NCI-H128 (cell line): ENCODE measurements around the gene FAXC.
A peak's percentile ranks its signal among the peaks of the same experiment; 100 is the strongest.

Experiments
- DNase-seq: peaks from one replicate; lab custom pipeline; 2025; ENCODE audit not compliant: unreplicated experiment; lab: John Stamatoyannopoulos, UW

The FAXC gene

DNA sequence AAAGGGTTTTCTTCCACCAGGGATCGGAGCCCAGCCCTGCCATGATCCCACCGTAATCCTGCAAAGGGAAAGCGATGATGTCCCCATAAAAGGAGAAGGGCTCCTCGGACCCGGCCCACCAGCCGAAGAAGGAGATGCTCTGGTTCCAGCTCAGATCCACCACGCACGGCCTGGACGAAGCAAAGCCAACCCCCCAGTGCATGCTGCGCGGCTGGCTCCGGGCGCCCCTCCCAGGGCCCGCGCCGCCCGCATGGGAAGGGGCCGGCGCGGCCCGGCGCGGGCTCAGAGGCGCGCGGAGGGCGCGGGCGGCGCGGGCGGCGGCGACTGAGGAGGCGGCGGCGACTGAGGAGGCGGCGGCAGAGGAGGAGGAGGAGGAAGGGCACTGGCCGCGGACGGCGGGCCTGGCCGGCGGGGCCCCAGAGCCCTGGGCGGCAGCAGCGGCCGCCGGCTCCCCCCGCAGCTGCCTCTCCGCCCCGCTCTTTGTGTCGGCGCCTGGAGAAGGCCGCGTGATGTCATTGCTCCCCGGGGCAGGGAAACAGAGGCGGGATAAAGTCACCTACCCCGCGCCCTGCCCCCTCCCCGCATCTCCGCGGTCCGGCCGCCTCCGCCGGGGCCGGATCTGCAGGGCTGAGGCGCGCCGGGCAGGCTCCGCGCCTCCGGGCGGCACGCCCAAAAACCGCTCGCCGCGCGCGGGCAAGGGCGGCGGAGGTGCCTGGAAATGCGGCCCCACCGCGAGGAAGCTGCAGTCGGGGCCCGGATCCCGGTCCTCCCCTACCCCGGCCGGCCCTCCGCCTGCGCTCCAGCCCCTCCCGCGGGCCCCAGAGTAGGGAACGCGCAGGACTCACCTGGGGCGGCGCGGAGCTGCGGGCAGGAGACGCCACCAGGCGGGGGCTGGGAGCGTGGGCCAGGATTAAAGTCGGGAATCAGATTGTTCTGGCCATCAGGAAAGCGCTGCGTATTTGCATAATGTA lies at the start of gene FAXC:
TSS of gene FAXC (minus strand) at position 504 of the 971 bp plus-strand sequence. CDS start at position 202, 302 bp downstream.
- peak; percentile 53 for DNase-seq

DNA sequence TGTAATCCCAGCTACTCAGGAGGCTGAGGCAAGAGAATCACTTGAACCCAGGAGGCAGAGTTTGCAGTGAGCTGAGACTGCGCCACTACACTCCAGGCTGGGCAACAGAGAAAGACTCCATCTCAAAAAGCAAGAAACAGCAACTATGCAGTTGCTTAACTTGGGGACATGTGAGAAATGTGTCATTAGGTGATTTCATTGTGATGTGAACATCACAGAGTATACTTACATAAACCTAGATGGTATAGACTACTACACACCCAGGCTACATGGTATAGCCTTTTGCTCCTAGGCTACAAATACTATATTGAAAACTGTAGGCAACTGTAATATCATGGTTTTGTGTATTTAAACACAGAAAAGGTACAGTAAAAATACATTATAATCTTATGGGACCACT lies 47.8 kb upstream of the FAXC start:
- no peak for DNase-seq

DNA sequence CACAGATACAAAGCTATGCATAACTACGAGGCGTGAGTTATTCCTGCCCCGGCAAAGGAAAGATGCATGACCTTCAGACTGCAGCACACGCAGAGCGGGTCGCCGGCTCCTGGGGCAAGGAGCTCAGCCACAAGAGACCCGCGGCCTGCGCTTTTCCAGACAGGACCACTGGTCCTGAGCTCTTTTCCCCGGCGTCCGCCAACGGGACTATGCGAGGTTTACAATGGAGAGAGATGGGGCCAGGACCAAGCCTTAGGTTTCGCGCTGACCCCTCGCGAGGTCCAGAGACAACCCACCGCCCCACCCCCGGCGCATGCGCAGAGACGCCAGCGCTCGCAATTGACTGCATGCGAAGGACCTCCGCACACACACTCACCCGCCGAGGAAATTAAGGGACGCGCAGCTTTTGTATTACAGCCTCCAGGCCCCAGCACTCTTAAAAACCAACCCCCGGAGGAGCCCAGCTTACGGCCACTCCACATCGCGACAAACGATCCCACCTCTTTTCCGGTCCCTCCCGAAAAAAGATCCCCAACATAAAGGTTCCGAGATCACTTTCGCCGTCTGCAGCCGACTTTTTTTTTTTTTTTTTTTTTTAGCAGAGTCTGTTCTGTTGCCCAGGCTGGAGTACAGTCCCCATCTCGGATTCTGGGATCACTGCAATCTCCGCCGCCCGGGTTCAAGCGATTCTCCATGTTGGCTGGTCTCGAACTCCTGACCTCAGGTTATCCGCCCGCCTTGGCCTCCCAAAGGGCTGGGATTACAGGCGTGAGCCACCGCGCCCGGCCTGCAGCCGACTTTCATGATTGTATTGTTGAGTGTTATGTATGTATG lies 44.4 kb upstream of the FAXC start, which contains the start of gene COQ3:
TSS of gene COQ3 (minus strand) at position 498 of the 834 bp plus-strand sequence. CDS start at position 482, 16 bp downstream.
- peak; percentile 11 for DNase-seq

DNA sequence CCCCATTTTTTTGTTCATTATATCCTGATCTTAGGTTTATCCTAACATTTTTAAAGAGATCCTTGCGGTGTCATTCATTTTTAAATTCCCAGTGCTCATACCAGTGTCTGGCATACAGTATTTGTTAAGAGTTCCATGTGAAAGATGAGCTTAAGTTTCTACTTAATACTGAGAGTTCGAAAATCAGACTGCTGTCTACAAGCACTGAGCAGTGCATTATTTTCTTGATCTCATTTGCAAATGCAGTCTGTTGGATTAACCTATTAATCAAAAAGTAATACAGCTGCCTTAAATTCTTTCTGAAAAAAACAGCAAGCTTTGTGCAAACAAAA lies 43.9 kb upstream of the FAXC start:
- no peak for DNase-seq

DNA sequence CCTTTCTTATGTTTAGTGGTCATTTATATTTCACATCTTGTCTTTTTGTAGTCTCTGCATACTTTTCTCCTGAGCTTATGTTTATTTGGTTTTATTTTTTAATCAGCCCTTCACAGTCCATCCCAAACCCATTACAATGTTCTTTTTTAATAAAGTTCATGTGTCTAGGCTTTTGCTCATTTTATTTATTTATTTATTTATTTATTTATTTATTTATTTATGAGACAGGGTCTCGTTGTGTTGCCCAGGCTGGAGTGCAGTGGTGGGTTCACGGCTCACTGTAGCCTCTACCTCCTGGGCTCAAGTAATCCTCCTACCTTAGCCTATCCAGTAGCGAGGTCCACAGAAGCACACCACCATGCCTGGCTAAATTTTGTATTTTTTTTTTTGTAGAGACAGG lies 41.4 kb upstream of the FAXC start:
- DNase-seq = no peak

DNA sequence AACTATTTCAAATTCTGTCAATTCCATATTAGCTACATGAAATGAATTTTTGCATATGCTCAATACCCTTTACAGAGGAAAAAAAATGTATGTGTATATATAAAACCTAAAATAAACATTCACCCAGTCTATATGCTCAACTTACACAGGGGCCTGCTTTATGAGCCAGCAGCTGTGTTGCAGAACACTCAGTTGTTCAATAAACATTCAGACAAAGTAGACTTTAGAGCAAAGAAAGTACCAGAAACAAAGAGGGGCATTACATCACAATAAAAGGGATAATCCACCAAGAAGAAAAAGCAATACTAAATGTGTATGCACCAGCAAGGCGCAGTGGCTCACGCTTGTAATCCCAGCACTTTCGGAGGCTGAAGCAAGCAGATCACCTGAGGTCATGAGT lies 35.0 kb upstream of the FAXC start:
- no peak for DNase-seq

DNA sequence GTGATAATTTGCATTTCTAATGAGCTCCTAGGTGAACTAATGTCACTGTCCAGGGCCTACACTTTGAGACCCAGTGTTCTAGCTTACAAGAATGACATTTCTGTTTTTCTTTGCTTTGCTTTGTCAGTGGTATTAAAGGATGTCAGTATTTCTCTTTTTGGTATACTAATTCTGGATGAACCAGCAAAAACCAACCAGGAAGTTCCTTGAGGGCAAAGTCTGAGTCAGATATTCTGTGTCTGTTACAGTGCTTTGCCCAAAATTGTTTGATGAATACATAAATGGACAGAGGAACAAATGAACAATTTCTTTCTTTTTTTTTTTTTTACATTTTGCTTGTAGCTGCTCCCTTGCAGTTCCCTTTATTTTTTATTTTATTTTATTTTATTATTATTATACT lies 29.2 kb upstream of the FAXC start:
- DNase-seq = no peak

DNA sequence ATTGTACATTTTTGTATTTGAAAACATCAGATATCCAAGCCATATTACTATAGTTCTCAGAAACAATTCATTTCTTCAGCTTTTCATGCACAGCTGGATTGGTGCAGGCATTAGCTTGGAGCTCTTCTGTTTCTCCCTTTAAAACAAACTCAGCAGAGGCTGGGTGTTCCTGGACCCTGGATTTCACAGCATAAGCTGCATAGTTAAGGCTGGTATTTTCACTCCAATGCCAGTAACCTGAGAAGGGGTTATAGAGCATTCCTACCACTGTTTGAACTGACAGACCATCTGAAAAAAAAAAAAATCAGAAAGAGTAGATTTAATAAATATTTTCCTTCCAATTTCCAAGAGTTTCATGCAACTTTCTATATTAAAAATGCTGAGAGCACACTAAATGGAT lies 20.1 kb upstream of the FAXC start:
- DNase-seq = no peak

DNA sequence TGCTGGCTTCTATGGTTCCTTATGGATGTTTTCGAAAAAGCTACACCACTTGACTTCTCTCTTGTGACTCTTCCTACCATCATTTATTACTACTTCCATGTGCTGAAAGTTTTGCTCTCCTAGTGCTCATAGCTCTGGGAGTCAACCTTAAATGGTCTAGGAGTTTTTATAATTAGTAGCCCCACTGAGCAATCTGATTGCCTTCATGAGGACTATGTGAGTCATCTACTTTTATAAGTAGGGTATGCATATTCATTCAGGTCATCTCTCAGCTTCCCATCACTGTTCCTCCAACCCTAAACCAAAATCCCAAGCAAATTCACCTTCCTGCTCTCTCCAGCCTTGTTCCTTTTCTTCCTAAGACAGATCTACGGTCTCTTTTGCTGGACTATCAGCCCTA lies 17.4 kb upstream of the FAXC start:
- no peak for DNase-seq

DNA sequence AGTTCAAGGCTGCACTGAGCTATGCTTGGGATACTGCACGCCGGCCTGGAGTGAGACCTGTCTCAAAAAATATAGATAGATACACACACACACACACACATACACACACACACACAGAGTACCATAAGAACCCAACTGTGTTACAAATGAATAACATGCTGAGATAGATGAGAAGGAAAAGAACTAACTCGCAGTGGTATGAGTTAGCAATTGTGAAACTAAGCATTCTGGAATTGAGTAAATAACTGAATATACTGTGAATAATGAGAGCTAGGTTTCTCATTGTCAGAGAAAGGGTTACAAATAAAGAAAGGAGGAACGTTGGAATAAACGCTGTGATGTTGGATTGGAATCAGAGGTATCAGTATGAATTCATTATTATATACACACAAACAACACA lies 14.6 kb upstream of the FAXC start:
- no peak for DNase-seq

DNA sequence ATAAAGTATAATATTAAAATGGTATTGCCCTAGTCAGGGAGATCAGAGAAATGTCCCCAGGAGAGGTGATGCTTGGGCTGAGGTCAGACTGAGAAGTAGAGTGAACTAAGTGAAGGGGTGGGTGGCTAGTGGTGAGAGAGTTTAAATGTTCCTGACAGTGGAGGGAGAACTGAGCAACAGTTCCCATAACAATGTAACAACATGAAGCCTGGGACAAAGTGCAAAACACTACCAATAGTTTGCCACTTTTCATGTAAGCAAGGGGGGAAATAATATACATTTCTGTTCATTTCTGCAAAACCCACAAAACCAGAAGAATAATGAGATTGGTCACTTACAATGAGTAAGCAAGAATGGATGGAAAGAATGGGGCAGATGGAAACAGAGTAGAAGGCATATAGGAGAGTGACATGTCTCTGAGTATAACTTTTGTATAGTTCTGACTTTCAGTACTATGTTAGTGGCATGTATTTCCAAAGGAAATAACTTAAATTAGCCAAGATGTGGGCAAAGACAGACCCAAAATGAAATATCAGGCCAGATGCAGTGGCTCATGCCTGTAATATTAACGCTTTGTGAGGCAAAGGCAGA lies 13.3 kb upstream of the FAXC start:
- no peak for DNase-seq

DNA sequence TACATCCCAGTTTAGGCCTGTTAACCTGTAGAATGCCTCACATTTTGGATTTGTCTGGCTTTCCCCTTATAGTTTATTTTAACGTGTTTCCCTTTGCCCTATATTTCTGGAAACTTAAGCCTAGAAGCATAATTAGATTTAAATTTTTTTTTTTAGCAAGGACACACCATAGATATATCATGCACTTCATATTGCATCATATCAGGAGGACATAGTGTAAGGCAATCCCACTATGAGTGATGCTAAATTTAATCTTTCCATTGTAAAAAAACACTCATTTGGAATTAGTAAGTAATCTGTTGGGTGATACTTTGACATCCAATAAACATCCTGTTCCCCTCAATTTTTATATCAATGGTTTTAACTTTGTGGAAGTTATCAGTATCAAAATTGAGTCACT lies 10.3 kb upstream of the FAXC start:
- no peak for DNase-seq

DNA sequence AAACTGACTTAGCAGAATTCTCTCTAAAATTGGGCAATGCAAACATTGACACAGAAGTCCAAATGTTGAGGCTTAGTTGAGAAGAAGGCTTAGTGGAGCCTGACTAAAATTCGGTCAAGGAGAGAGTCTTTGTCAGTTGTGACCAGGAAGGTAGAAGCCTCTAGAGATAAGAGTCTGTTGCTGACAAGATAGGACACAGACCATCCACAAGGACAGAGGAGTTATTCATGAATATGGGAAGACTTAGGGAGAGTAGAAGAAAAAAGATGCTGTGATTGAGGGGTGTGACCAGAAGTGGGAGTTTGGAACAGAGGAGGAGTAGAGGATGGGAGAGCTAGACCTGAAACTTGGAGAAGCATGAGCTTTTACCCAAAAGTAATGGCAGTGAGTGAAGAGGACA lies 7.2 kb upstream of the FAXC start:
- DNase-seq = no peak

DNA sequence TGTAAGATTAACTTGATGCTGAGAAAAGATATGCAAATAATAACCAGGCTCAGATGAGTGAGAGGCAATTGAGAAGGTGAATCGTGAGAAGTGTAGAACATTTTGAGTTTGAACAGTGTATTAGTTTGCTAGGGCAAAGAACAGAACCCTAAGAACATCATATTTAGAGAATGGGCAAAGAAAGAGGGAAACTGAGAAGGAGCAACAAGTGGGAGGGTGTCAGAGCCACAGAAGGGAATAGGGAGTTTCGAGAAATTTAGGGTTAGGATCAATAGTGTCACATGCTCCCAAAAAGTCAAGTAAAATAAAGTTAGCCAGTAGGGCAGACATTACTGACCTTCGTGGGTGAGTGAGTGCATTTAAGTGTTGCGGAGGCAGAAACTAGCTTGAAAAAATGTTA lies 5.5 kb upstream of the FAXC start:
- no peak for DNase-seq

DNA sequence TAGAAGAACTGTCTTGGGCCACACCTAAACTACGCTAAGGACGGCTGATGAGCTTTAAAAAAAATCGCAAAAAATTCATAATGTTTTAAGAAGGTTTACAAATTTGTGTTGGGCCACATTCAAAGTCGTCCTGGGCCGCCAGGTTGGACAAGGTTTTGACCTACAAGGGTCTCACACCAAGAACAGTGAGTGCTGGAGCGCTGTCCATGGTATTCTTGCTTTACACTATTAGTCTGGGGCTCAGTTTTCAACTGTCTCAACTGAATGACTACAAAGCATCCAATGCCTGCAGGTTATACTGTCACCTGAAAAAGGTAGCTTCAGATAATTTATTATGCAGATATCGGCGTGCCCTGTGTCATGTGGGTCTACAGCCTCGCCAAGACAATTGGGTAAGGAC lies 3.7 kb upstream of the FAXC start:
- no peak for DNase-seq

DNA sequence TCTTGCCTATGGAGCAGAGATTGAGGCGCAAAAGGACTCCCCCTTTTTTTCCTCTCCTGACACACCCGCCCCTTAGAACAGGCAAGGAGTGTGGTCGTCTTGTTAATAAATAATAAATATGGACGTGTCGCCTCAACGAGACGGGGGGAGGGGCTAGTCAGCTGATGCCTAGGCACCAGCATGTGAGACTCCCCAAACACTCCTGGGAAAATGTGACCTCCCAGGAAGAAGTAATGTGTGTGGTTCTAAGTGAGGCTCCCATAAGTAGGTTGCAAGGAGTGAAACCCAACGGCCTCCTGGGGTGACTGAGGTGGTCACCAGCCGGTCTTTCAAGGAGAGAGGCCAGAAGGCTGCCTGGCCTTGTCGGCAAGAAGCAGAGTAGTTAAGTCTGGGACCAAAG lies 1.1 kb upstream of the FAXC start:
- no peak for DNase-seq

DNA sequence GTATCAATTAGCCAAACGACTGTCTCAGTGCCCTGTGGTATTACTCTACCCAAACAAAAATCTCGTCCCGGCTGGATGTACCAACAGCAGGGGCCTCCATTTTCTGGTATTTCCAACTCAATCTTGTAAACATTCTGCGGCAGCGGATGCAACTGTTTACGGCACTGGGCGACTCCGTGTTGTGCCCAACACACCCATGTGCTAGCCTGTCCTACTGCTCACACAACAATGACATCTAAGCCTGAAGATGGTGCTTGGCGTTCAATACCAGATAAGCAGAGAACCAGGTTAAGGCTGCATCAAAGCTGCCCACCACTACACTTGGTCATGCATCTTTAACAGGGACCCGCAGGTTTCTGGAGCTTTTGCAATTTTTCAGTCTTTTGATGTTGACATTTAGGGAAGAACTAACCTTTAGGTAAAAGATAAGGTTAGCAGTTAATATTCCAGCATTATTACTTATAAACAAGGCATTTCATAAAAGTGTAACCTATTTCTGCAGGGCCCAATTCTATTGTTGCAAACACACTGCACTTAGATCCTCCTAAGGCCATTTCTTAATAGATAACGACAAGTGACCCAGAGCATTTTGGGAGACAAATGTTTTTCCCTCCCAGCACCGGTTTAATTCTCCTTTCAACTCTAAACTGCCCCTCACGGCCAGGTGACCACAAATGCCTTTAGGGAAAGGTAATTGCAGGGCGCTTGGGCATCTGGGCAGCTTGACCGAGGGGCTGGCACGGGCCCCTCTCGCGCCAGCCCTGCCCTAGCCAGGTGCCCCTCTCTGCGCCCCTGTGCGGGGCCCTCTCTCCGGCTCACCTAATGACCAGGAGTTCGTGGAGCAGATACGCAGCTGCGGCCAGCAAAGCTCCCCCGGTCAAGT lies 945 bp downstream of the FAXC start:
- no peak for DNase-seq

DNA sequence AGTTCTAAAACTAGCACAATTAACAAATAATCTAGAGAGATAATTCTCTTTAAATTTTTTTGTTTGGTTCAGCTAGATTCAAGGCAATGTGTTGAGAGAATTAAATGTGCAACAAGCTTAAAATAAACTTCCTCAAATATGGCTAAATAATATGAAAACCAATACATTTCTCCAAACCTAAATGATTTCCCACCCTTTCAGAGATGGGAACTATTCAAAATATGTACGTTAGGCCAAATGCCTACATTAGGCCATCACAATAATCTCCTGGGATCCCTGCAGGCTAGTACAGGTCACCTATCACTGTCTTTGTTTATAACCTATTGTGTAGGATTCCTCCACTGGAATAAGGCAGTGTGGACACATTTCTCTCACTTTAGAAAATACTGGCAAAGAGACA lies 1.7 kb downstream of the FAXC start:
- DNase-seq = no peak

DNA sequence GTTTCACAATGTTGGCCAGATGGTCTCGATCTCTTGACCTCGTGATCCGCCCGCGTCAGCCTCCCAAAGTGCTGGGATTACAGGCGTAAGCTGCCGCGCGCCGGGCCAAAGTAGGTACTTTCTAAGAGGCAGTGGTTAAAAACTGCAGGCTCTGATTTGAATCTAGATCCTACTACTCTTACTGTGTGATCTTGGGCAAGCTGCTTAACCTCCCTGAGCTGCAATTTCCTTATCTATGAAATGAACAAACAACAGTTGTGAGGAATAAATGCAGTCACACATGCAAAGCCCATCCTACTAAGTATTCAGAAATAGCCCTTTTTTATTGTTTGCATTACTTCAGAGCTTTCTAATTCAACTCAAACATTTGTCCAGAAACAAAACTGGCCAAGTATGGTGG lies 2.9 kb downstream of the FAXC start:
- DNase-seq = no peak

DNA sequence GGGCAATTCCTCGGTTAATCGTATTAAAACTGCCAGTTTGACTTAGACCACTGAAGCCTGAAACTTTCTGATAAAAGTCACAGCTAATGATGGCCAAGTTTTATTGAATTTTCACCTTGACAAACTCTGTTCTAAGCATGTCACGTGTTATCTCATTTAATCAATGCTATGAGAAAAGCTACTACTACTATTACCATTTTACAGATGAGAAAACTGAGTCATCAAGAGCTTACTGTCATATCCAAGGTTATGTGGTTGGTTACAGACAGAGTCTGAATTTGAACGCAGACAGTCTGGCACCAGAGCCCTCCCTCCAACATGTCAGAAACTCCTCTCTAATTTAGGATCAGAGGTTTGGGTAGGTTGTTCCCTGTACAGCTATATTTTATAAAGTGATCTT lies 4.3 kb downstream of the FAXC start:
- no peak for DNase-seq

DNA sequence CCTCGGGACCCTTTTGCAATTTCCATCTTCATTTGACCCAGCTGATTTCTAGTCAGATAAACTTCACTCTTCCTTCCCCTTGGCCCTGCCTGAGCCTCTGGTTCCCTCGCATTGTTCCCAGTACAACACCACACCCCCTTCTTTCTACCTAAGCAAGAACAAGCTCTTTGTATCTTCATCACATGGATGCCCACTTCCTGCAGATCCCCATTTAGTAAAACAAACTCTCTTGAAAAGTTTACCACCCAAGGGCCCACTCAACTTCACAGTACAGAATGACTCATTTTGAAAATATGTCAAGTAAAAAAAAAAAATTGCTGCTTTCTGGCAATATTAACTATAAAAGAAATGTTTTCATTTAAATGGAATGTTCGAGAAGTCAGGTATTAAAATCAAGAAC lies 5.2 kb downstream of the FAXC start:
- DNase-seq = no peak
